Natural killer cell (primary cell): ENCODE data around the gene ALDH5A1. TPM values are rescaled to one million over a fixed set of nuclear protein-coding genes. Genes with fewer than 3 reads are reported as not detected.
A peak's percentile ranks its signal among the peaks of the same experiment; 100 is the strongest.

ENCODE experiments used
- ATAC-seq, 3 donors: fragments of 150-1000 bp in 2 of 3; fragments of 200-7000 bp in 1 of 3; cut with Tn5 transposase; 1 replicate in 1 of 3; 2 replicates in 2 of 3; pipeline ENCODE4 v1.10.0; 2021; ENCODE audit warnings: mild to moderate bottlenecking in 2 of 3, moderate library complexity in 2 of 3
- DNase-seq, 2 donors: peaks; one replicate each; pipeline versions ENCODE4 v3.0.0 to v3.0.0-alpha.2; 2013 to 2021; ENCODE audit warnings: mixed read lengths in 1 of 2
- H3K27ac ChIP-seq: one replicate; pipeline ENCODE4 v1.5.1; 2013; ENCODE audit warnings: mild to moderate bottlenecking, low read length
- H3K27me3 ChIP-seq: one replicate; pipeline ENCODE4 v1.6.1; 2013; ENCODE audit warnings: low read length; ENCODE audit not compliant: control insufficient read depth, insufficient read depth
- H3K36me3 ChIP-seq: one replicate; pipeline ENCODE4 v1.6.1; 2013; ENCODE audit warnings: low read length; ENCODE audit not compliant: control insufficient read depth, insufficient read depth
- H3K4me1 ChIP-seq: one replicate; pipeline ENCODE4 v1.6.1; 2013; ENCODE audit warnings: low read length; ENCODE audit not compliant: control insufficient read depth, insufficient read depth
- H3K4me3 ChIP-seq: one replicate; pipeline ENCODE4 v1.5.1; 2013; ENCODE audit warnings: low read length
- H3K9me3 ChIP-seq: one replicate; pipeline ENCODE4 v1.6.1; 2013; ENCODE audit warnings: low read length; ENCODE audit not compliant: control insufficient read depth, insufficient read depth
- H3K27ac Mint-ChIP-seq, 2 donors: one replicate each; pipeline ENCODE4 v1.8.0; 2022; ENCODE audit warnings: mild to moderate bottlenecking in 2 of 2, mixed read lengths in 2 of 2, moderate library complexity in 1 of 2
- H3K27me3 Mint-ChIP-seq, 2 donors: one replicate each; pipeline ENCODE4 v1.8.0; 2022; ENCODE audit warnings: low read depth in 2 of 2, mixed read lengths in 2 of 2
- H3K36me3 Mint-ChIP-seq: one replicate; pipeline ENCODE4 v1.8.0; 2022; ENCODE audit warnings: mixed read lengths
- H3K4me1 Mint-ChIP-seq, 2 donors: one replicate each; pipeline ENCODE4 v1.8.0; 2022; ENCODE audit warnings: mixed read lengths in 2 of 2
- H3K4me3 Mint-ChIP-seq: one replicate; pipeline ENCODE4 v1.8.0; 2022; ENCODE audit warnings: mild to moderate bottlenecking, moderate library complexity, mixed read lengths
- H3K9me3 Mint-ChIP-seq, 2 donors: one replicate each; pipeline ENCODE4 v1.8.0; 2022; ENCODE audit warnings: mixed read lengths in 2 of 2
- WGBS: methylation state at CpG from one replicate; pipeline ENCODE4 v1.1.7; 2013; ENCODE audit warnings: missing lambda C conversion rate; ENCODE audit not compliant: insufficient coverage; 5-methylcytosine and 5-hydroxymethylcytosine counted together
- intact Hi-C: fragments of 100-400 bp; cut with micrococcal nuclease; formaldehyde crosslinking; loops from one replicate; pipeline ENCODE4 v1.14.2; 2022
- total RNA-seq, 4 donors: library from RNA; stranded (reverse); fragments of 120-200 nt in 1 of 4; gene quantifications; one replicate each; pipeline versions ENCODE4 v1.2.3 to v1.2.4, GENCODE V29; 2013 to 2022
- TF ChIP-seq, protein P1 (sequence below): fragments of 200-600 bp; IDR thresholded peaks from one replicate; pipeline ENCODE4 v1.8.0; 2022; ENCODE audit warnings: antibody characterized with exemption

The ALDH5A1 gene
- total RNA-seq, 3 donors from 2014 or later (not counting 1 experiment from before 2014, with no cell fraction given), result 4.8 to 7.5 (median 6.8) TPM

DNA sequence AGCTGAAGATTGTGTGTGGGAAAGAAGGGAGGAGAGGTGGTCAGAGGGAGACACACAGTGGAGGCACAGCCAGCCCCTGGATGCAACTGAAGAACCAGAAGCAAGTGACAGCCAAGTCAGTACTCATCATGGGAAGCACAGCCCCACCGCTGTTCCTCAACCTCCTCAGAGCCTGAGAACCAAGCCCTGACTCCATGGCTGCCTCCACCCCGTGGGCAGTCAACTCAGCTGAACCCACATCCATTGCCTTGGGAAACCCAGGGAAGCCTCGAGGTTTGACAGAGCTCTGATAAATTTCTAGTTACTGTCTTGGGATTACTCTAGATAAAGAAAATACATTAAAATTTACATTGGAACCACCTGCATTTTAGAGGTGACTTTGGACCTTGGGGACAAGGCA, 29.6 kb downstream of the ALDH5A1 start:
- Histone ChIP-seq H3K4me3 (no peak overlapping the region), H3K27me3 (no peaks in the 10 kb centered on the region), H3K36me3 (no peaks in the 10 kb centered on the region), H3K27ac (no peak overlapping the region), H3K9me3 (no peaks in the 10 kb centered on the region), H3K4me1 (no peaks in the 10 kb centered on the region)
- H3K9me3 Mint-ChIP-seq, result no peaks in the 10 kb centered on the region
- ATAC-seq, result no peak
- TF ChIP-seq, protein P1, sequence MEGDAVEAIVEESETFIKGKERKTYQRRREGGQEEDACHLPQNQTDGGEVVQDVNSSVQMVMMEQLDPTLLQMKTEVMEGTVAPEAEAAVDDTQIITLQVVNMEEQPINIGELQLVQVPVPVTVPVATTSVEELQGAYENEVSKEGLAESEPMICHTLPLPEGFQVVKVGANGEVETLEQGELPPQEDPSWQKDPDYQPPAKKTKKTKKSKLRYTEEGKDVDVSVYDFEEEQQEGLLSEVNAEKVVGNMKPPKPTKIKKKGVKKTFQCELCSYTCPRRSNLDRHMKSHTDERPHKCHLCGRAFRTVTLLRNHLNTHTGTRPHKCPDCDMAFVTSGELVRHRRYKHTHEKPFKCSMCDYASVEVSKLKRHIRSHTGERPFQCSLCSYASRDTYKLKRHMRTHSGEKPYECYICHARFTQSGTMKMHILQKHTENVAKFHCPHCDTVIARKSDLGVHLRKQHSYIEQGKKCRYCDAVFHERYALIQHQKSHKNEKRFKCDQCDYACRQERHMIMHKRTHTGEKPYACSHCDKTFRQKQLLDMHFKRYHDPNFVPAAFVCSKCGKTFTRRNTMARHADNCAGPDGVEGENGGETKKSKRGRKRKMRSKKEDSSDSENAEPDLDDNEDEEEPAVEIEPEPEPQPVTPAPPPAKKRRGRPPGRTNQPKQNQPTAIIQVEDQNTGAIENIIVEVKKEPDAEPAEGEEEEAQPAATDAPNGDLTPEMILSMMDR, result no peak
- no peaks in the 10 kb centered on the region for H3K36me3 Mint-ChIP-seq
- no peak overlapping the region for H3K27ac Mint-ChIP-seq
- intact Hi-C loops, result no loop called here
- no peaks in the 10 kb centered on the region for H3K27me3 Mint-ChIP-seq
- H3K4me3 Mint-ChIP-seq, result no peak overlapping the region
- DNase-seq, result no peak
- H3K4me1 Mint-ChIP-seq, result no peaks in the 10 kb centered on the region
- 86% methylated on average over 3 of the region's 3 CpGs for WGBS

GRCh38 chr6:24524805-24525204, 30.0 kb downstream of the ALDH5A1 start:
- intact Hi-C loops, result no loop called here
- Histone ChIP-seq H3K4me3 (no peak overlapping the region), H3K27me3 (no peaks in the 10 kb centered on the region), H3K9me3 (no peaks in the 10 kb centered on the region), H3K27ac (no peak overlapping the region), H3K4me1 (no peaks in the 10 kb centered on the region), H3K36me3 (no peaks in the 10 kb centered on the region)
- 81% methylated on average over 5 of the region's 5 CpGs for WGBS
- ATAC-seq, result no peak
- DNase-seq, result peak in 1 of 2 donors; percentile 51
- H3K9me3 Mint-ChIP-seq, result no peaks in the 10 kb centered on the region
- no peaks in the 10 kb centered on the region for H3K36me3 Mint-ChIP-seq
- no peak overlapping the region for H3K4me3 Mint-ChIP-seq
- no peaks in the 10 kb centered on the region for H3K27me3 Mint-ChIP-seq
- H3K4me1 Mint-ChIP-seq, result no peaks in the 10 kb centered on the region
- TF ChIP-seq, protein P1, result no peak
- no peak overlapping the region for H3K27ac Mint-ChIP-seq

- TF ChIP-seq, protein P1, result no peak
- intact Hi-C loops, result no loop called here
- H3K27ac Mint-ChIP-seq, result no peak overlapping the region
- no peaks in the 10 kb centered on the region for H3K9me3 Mint-ChIP-seq
- no peaks in the 10 kb centered on the region for H3K4me1 ChIP-seq
- H3K4me3 ChIP-seq, result no peak overlapping the region
- peaks cover 9% of the 10 kb centered on the region for H3K36me3 ChIP-seq
- H3K4me1 Mint-ChIP-seq, result no peaks in the 10 kb centered on the region
- H3K4me3 Mint-ChIP-seq, result no peak overlapping the region
- no peaks in the 10 kb centered on the region for H3K9me3 ChIP-seq
- no peaks in the 10 kb centered on the region for H3K27me3 ChIP-seq
- DNase-seq, result no peak
- no peaks in the 10 kb centered on the region for H3K36me3 Mint-ChIP-seq
- no peaks in the 10 kb centered on the region for H3K27me3 Mint-ChIP-seq
- no peak for ATAC-seq
- no peak overlapping the region for H3K27ac ChIP-seq
- 100% methylated on average over 1 of the region's 1 CpG for WGBS
Measured at GRCh38 chr6:24529985-24530384, 35.2 kb downstream of the ALDH5A1 start.

DNA sequence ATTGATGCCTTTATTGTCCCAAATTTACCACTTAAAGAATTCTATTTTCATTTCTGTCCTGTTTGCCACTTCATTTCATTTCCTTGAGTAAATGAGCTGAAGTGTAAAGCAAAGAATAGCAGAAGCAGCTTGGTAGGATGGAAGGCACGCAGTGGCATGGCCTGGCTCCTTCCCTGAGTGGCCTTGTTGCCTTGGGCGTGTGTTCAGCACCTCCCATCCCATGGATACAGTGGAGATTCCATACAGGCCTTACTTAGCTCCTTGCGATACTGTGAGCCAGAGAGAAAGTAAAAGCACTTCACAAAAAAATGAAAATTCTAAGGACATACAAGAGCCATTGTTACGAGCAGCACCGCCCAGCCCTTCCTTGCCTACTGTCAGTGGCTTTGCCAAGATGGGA, 39.6 kb downstream of the ALDH5A1 start:
- intact Hi-C loops, result no loop called here
- no peaks in the 10 kb centered on the region for H3K9me3 Mint-ChIP-seq
- no peak overlapping the region for H3K27ac Mint-ChIP-seq
- Histone ChIP-seq H3K4me1 (no peaks in the 10 kb centered on the region), H3K9me3 (no peaks in the 10 kb centered on the region), H3K36me3 (peaks cover 9% of the 10 kb centered on the region), H3K27me3 (no peaks in the 10 kb centered on the region), H3K4me3 (no peak overlapping the region), H3K27ac (no peak overlapping the region)
- 94% methylated on average over 5 of the region's 5 CpGs for WGBS
- no peak overlapping the region for H3K4me3 Mint-ChIP-seq
- no peaks in the 10 kb centered on the region for H3K27me3 Mint-ChIP-seq
- H3K4me1 Mint-ChIP-seq, result no peaks in the 10 kb centered on the region
- H3K36me3 Mint-ChIP-seq, result no peaks in the 10 kb centered on the region
- TF ChIP-seq, protein P1, result no peak
- ATAC-seq (no peak), DNase-seq (no peak)
